ENCODE results near the gene NXPH3. TPM values are rescaled to one million over a fixed set of nuclear protein-coding genes. Genes with fewer than 3 reads are reported as not detected.

Gene NXPH3
- total and polyA plus RNA-seq, 10 of the 15 experiments (the other 5 are each of a cell fraction or from before 2014, with no cell fraction given): 0.08 to 0.35 (median 0.12) TPM; not detected in 2

DNA sequence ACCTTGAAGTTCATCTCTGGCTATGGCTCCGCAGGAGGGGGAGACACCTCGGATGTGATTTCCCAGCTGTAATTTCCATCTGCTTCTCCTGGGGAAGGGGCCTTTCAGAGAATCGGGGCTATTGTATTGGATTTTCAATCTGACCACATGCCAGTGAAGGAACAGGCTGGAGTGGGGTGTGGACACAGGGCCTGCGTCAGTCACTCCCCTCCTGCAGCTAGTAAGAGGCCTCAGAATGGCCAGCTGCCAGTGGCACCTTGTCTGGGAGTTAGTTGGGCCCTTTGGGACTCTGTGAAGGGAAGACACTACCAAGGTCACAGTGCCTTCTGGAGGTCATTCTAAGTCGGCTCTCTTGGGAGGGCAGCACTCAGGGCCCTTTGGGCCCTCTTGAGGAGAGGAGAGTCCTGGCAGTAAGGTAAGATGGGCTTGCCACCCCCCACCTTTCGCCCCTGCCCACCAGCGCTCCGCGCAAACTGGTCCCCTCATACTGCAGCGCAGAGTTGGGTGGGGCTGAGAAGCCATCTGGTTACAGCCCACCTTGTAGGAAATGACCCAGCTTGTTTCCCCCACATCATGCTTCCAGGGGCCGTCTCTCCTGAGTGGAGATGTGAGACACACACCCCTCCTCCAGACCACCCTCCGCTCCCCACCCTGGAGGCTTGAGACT, 5.4 kb downstream of the NXPH3 start:
- no peaks in the 10 kb centered on the region for H3K36me3 ChIP-seq (ENCODE audit: control insufficient read depth in 2 of 2, insufficient read depth in 2 of 2, low read length in 1 of 2)
- H3K79me2 ChIP-seq (ENCODE audit: control insufficient read depth, insufficient read depth, low read length): no peaks in the 10 kb centered on the region
- DNase-seq (ENCODE audit: low read depth, low spot score): no peak
- POLR2A ChIA-PET: no interaction called here
- WGBS (ENCODE audit: insufficient coverage, insufficient replicate concordance, low lambda C conversion rate, missing lambda C conversion rate): 64% methylated on average over 12 of the region's 12 CpGs
- no peak overlapping the region for H3K4me2 ChIP-seq (ENCODE audit: control insufficient read depth, insufficient read depth)
- RAD21 ChIA-PET (ENCODE audit: unreplicated experiment): no interaction called here
- in situ Hi-C loops (cut with MboI) (no loop called here), intact Hi-C loops (cut with micrococcal nuclease; ENCODE audit: unreplicated experiment) (no loop called here)
- no peak overlapping the region for H3K9ac ChIP-seq (ENCODE audit: control insufficient read depth, insufficient read depth, low read length)
- no peak for ATAC-seq
- no peaks in the 10 kb centered on the region for H3K9me3 ChIP-seq (replicated peaks; ENCODE audit: control insufficient read depth, insufficient read depth, low read length)
- no TSS peak for BruUV-seq (replicated peaks)
- peaks cover under 1 to 5% of the 10 kb centered on the region in 2 experiments; a peak in 3 of 4 replicates for H3K27me3 ChIP-seq (replicated peaks in 1 of 2; ENCODE audit: control insufficient read depth in 2 of 2, insufficient read depth in 2 of 2, low read length in 1 of 2)
- CTCF ChIA-PET: interaction anchor here (17.8 kb wide), 1 partner anchor 115 kb away, joined by 483 read pairs; no protein-coding TSS in a partner anchor
- no peak for FAIRE-seq
- no peaks in the 10 kb centered on the region for H4K20me1 ChIP-seq (ENCODE audit: control insufficient read depth, insufficient read depth)
- TF ChIP-seq, protein P1, sequence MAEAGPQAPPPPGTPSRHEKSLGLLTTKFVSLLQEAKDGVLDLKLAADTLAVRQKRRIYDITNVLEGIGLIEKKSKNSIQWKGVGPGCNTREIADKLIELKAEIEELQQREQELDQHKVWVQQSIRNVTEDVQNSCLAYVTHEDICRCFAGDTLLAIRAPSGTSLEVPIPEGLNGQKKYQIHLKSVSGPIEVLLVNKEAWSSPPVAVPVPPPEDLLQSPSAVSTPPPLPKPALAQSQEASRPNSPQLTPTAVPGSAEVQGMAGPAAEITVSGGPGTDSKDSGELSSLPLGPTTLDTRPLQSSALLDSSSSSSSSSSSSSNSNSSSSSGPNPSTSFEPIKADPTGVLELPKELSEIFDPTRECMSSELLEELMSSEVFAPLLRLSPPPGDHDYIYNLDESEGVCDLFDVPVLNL (IDR thresholded peaks at IDR 0.05; ENCODE audit: low read depth, low read length): no peak
- TF ChIP-seq ZBED1 (IDR thresholded peaks at IDR 0.05; ENCODE audit: borderline replicate concordance) (no peak), SMAD1 (IDR thresholded peaks at IDR 0.05; ENCODE audit: low read depth, partially characterized antibody) (no peak), ZNF274 (IDR thresholded peaks at IDR 0.05; ENCODE audit: insufficient read depth, insufficient read length) (no peak), PKNOX1 (IDR thresholded peaks at IDR 0.05) (no peak), DPF2 (IDR thresholded peaks at IDR 0.05) (no peak), WRNIP1 (IDR thresholded peaks at IDR 0.05; ENCODE audit: borderline replicate concordance, low read depth, low read length) (no peak), GABPA (IDR thresholded peaks at IDR 0.05; ENCODE audit: low read depth) (no peak), REST (IDR thresholded peaks at IDR 0.05; ENCODE audit: low read depth, low read length) (no peak), RELA (IDR thresholded peaks at IDR 0.05; ENCODE audit: borderline replicate concordance, partially characterized antibody) (no peak), NR2C1 (IDR thresholded peaks at IDR 0.05) (no peak), CBX3 (IDR thresholded peaks at IDR 0.05; ENCODE audit: borderline replicate concordance, low read depth) (no peak)
- TF ChIP-seq, protein P2, sequence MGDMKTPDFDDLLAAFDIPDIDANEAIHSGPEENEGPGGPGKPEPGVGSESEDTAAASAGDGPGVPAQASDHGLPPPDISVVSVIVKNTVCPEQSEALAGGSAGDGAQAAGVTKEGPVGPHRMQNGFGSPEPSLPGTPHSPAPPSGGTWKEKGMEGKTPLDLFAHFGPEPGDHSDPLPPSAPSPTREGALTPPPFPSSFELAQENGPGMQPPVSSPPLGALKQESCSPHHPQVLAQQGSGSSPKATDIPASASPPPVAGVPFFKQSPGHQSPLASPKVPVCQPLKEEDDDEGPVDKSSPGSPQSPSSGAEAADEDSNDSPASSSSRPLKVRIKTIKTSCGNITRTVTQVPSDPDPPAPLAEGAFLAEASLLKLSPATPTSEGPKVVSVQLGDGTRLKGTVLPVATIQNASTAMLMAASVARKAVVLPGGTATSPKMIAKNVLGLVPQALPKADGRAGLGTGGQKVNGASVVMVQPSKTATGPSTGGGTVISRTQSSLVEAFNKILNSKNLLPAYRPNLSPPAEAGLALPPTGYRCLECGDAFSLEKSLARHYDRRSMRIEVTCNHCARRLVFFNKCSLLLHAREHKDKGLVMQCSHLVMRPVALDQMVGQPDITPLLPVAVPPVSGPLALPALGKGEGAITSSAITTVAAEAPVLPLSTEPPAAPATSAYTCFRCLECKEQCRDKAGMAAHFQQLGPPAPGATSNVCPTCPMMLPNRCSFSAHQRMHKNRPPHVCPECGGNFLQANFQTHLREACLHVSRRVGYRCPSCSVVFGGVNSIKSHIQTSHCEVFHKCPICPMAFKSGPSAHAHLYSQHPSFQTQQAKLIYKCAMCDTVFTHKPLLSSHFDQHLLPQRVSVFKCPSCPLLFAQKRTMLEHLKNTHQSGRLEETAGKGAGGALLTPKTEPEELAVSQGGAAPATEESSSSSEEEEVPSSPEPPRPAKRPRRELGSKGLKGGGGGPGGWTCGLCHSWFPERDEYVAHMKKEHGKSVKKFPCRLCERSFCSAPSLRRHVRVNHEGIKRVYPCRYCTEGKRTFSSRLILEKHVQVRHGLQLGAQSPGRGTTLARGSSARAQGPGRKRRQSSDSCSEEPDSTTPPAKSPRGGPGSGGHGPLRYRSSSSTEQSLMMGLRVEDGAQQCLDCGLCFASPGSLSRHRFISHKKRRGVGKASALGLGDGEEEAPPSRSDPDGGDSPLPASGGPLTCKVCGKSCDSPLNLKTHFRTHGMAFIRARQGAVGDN (IDR thresholded peaks at IDR 0.05): no peak
- no peak overlapping the region for H3K27ac ChIP-seq (ENCODE audit: control insufficient read depth, insufficient read depth)
- H2AFZ ChIP-seq (ENCODE audit: control insufficient read depth, low read depth, low read length): no peak overlapping the region
- H3K4me1 ChIP-seq (ENCODE audit: control insufficient read depth, insufficient read depth, low read length): no peaks in the 10 kb centered on the region; the same call in 1 of the 2 replicates
- no peak overlapping the region for H3K4me3 ChIP-seq
- SMC1A ChIA-PET (ENCODE audit: uncharacterized antibody, unreplicated experiment): interaction anchor here (1.1 to 2.6 kb wide), 2 partner anchors 115 to 118 kb away, joined by 3 to 11 read pairs; no protein-coding TSS in a partner anchor

All from GM12878 (cell line).